Measurements from ENCODE around the gene ABCC8.

The ABCC8 gene

DNA sequence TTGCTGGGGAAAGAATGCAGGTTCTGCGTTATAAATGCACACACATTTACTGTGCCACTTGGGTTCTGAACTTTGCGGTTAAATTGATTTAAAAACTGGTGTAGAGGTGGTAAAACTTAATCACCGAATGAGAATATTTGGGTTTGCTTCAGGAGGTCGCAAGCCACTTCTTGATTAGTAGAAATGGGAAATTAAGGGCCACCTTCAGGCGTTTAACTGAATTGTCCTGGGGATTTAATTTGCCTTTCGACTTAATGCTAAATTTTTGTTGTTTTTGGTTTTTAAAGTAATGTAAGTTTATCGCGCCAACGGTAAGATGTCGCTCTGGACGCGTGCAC is 125.5 kb downstream of the ABCC8 start:
- no peak for DNase-seq (ENCODE audit: low spot score)

DNA sequence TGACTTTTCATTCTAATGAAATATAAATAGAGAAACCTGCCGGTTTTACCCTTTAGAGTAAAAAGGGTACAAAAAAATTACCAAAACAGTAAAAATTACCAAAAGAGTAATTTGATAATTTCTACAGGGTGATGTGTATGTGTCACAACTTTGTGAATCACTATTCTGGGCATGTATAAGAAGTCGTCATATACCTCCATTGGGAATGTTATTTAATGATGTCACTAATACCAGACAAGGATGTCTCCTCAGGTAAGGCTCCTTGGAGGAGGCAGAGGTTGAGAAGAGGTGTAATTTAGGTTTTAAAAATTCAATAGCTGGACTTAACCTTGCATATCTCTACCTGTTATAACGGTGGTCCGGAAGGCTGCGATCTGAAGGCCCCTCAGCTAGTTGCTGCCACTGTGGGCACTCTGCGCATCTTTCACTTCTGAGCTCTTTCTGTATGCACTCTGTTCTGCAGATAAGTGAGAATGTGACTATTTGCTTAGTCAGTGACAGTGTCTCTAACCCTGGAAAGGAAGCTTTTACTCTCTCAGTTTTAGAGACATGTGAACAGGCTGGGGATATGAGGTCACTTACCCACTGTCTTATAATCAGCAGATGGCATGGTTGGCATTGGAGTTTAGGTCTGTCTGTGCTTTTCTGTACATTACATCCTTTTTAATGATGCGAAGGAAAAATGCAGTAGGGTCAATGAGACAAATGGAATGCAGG is 126.0 kb downstream of the ABCC8 start:
- DNase-seq (ENCODE audit: low spot score): no peak

DNA sequence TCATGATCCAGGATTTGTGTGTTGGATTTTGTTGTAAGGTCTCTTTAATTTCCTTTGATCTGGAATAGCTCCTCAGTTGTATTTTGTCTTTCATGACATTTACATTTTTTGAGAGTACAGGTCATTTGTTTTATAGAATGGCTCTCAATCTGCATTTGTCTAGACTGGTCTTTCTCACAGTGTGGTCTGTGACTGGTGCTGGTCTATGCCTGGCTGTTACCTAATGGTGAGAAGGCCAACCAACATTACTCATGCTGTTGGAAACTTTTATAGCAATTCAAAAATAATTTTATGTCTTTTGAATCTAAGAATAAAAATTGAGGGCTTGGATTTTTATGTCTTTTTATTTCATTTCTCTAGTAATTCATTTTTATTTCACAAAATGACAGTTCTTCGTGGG is 129.0 kb downstream of the ABCC8 start:
- no peak for DNase-seq (ENCODE audit: low spot score)

DNA sequence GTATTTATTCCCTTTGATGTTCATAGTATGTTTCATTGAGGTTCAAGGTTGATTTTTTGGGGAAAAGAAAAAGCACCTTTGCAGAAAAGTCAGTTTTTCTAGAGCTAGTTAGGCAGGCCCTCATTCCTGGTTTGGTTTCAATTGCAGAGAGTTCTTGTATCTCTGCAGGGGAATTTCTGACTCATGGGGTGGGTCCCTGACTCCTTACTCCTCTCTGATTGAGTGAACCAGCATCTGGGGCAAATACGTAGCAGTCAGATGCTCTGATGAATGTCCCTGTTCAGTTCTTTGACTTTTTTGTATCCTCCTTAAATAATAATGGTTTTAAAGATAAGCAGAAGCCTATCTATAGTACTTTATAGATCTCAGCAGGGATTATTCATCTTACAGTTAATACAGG is 132.7 kb downstream of the ABCC8 start:
- DNase-seq (ENCODE audit: low spot score): no peak

DNA sequence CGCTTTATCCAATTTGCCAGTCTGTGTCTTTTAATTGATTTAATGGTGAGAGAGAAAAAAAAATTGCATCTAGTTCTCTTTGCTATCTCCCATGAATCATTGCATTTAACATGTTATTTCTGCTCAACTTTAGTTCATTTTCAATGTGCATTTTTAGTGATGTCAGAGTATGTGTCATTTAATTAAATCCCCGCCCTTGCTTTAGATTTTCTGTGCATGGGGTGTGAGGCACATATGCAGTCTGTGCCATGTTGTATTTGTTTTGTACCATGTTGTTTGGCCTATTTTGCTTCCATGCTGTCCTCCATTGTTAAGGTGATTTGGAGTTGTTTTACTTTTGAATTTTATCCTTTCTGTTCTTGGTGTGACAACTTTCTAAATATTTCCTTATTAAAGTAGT is 133.4 kb downstream of the ABCC8 start:
- no peak for DNase-seq (ENCODE audit: low spot score)

Measured in HuH-7 (cell line).